ENCODE data around the gene SS18L1. TPM values are rescaled to one million over a fixed set of nuclear protein-coding genes. Genes with fewer than 3 reads are reported as not detected.

Gene SS18L1
- total and polyA plus RNA-seq, 2 donors: 8.8 to 18.0 TPM

DNA sequence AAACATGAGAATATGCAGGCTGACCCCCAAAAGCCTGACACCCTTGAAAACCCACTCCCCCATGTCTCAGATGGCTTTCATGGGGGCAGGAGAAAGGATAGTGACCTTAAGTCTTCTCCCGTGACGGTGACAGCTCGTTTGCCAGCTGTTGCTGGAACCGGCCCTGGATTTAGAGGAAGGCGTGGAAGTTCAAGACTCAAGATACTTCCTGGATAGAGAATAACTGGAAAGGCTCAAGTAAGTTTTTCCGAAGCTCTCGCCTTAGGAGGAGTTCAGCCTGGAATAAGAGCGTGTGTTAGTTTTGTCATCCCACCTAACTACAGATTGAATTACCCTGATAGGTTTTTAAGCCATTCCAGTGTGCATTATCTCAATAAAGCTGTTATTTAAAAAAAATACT, 27.7 kb downstream of the SS18L1 start:
- peaks cover 3% of the 10 kb centered on the region for H3K36me3 ChIP-seq (ENCODE audit: insufficient read depth)
- WGBS: 84% methylated on average over 8 of the region's 8 CpGs
- no peak overlapping the region for H3K27ac ChIP-seq (ENCODE audit: low read depth)
- H3K4me1 ChIP-seq (ENCODE audit: insufficient read depth): no peaks in the 10 kb centered on the region
- H3K4me3 ChIP-seq (ENCODE audit: low read depth, low read length): no peak overlapping the region
- DNase-seq (ENCODE audit: extremely low spot score): no peak

DNA sequence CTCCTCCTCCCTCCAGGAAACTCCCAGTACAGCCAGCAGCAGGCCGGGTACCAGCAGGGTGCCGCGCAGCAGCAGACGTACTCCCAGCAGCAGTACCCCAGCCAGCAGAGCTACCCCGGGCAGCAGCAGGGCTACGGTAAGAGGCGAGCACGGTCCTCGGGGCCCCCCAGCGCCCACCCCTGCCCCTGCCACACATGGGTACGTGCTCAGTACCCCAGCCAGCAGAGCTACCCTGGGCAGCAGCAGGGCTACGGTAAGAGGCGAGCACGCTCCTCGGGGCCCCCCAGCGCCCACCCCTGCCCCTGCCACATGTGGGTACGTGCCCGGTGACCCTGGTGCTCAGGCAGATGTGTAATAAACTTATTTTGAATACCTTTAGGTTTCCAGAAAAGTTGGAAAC, 29.1 kb downstream of the SS18L1 start:
- H3K4me3 ChIP-seq (ENCODE audit: low read depth, low read length): no peak overlapping the region
- no peak overlapping the region for H3K27ac ChIP-seq (ENCODE audit: low read depth)
- WGBS: 93% methylated on average over 18 of the region's 18 CpGs
- H3K4me1 ChIP-seq (ENCODE audit: insufficient read depth): no peaks in the 10 kb centered on the region
- DNase-seq (ENCODE audit: extremely low spot score): no peak
- H3K36me3 ChIP-seq (ENCODE audit: insufficient read depth): no peaks in the 10 kb centered on the region

DNA sequence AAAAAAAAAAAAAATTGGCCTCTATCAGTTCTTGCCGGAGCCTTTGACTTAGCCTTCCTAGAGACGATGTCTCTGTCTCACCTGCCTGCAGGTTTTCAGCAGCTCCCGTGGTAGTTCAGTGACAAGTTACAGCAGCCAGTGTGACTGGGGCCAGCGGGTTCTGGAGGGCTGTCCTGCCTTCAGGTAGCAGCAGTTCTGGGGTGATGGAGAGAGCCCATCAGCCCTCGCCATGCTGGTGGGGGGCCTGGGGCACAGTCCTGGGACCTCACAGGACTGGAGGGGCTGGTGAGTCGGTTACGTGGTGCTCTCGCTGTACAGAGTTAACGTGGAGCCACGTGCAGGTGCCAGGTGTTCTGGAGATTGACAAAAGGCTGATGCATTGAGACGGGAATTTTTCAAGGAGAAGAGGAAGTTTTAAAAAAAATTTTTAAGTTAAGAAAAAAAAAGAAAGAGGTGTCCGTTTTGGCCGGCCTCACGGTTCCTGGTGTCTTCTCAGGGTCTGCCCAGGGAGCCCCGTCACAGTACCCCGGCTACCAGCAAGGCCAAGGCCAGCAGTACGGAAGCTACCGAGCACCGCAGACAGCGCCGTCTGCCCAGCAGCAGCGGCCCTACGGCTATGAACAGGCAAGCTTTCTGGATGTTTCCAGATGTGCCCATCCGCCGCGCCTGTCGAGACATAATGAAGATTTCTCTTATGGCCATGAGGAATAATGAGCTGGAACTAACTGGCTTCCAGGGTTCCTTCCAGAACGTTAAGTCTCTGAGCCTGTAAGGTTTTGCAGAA, 30.6 kb downstream of the SS18L1 start:
- DNase-seq (ENCODE audit: extremely low spot score): no peak
- WGBS: 95% methylated on average over 28 of the region's 28 CpGs
- H3K4me1 ChIP-seq (ENCODE audit: insufficient read depth): no peaks in the 10 kb centered on the region
- H3K27ac ChIP-seq (ENCODE audit: low read depth): no peak overlapping the region
- no peaks in the 10 kb centered on the region for H3K36me3 ChIP-seq (ENCODE audit: insufficient read depth)
- no peak overlapping the region for H3K4me3 ChIP-seq (ENCODE audit: low read depth, low read length)

DNA sequence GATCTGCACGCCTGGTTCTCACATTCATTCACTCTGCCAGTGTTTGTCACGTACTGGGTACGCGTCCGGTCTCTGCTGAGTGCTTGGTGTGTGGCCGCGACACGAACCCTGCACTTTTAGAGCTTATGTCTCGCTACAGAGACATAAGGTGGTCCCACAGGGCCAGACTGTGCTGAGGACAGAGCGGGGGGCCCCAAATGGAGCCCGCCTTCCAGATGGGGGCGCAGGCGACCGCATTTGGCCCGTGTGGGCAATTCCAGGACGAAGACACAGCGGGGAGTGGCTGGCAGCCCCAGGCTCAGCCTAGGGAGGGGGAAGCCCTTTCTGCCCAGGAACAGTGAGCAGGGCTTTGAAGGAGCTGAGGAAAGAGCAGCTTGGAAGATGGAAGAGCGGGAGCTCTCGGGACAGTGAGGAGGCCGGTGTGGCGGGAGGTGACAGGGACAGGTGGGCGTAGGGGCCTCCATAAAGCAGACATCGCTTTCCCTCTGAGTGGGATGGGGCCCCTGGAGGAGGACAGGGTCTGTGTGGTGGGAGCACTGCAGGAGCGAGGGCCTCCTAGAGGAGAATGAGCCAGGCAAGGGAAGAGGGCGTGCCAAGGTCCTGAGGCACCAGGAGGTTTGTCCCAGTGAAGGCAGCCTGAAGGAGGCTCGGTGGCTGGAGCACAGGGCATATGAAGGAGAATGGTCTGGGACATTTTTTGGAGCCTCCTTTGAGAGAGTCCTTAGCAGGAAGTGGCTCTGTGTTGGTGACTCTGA, 31.5 kb downstream of the SS18L1 start:
- no peaks in the 10 kb centered on the region for H3K4me1 ChIP-seq (ENCODE audit: insufficient read depth)
- 95% methylated on average over 26 of the region's 26 CpGs for WGBS
- no peak overlapping the region for H3K4me3 ChIP-seq (ENCODE audit: low read depth, low read length)
- H3K36me3 ChIP-seq (ENCODE audit: insufficient read depth): no peaks in the 10 kb centered on the region
- no peak overlapping the region for H3K27ac ChIP-seq (ENCODE audit: low read depth)
- DNase-seq (ENCODE audit: extremely low spot score): no peak

DNA sequence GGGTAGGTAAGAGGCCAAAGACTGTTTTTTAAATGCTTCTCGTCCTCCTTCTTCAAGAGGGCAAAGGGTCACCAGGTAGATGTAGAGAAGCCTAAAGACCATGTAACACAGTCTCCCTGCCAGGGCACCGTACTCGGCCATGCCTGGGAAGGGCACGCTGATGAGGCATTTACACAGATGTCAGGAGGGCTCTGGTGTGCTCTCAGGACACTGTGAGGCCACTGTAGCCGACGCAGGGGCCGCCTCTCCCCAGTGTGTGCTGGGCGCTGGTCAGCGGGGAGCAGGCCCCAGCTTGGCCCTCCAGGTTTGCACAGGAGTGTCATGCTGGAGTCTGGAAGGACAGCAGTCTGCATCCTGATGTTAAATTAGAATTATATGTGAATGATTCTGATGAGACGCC, 32.1 kb downstream of the SS18L1 start:
- Histone ChIP-seq H3K4me3 (ENCODE audit: low read depth, low read length) (no peak overlapping the region), H3K36me3 (ENCODE audit: insufficient read depth) (no peaks in the 10 kb centered on the region), H3K4me1 (ENCODE audit: insufficient read depth) (no peaks in the 10 kb centered on the region), H3K27ac (ENCODE audit: low read depth) (no peak overlapping the region)
- 93% methylated on average over 10 of the region's 10 CpGs for WGBS
- no peak for DNase-seq (ENCODE audit: extremely low spot score)

DNA sequence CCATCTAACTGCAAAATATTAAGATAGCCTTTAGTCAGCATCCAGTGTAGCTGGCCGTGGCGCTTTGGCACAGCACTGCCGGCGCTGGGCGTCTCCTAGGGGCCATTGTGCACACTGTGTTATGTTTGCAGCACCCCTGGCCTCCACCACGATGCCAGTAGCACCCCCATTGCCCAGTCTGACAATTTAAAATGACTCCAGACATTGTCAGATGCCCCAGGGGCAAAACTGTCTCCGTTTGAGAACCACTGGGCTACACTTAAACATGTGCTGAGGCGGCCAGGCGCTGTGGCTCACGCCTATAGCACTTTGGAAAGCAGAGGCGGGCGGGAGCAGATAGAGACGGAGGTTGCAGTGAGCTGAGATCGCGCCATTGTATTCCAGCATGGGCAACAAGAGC, 33.3 kb downstream of the SS18L1 start:
- H3K27ac ChIP-seq (ENCODE audit: low read depth): no peak overlapping the region
- H3K4me3 ChIP-seq (ENCODE audit: low read depth, low read length): no peak overlapping the region
- H3K4me1 ChIP-seq (ENCODE audit: insufficient read depth): no peaks in the 10 kb centered on the region
- H3K36me3 ChIP-seq (ENCODE audit: insufficient read depth): no peaks in the 10 kb centered on the region
- DNase-seq (ENCODE audit: extremely low spot score): no peak
- 91% methylated on average over 15 of the region's 15 CpGs for WGBS

DNA sequence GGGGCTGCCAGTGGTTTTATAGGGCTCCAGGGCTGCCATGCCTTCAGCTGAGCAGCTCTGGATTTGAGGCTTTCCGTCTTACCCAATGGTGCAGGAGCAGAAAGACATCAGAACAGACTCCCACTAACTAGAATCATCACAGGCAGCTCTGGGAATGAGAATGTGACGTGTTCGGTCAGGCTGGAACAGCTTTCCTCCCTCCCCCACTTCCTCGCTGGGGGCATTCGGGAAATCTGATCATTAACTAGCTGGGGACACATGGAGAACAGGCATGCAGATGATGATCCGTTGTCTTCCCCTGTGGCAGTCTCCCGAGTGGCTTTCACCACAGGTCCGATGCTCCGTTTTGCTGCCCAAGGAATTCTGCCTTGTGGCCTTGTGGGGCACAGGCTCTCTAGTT, 33.7 kb downstream of the SS18L1 start:
- no peak overlapping the region for H3K27ac ChIP-seq (ENCODE audit: low read depth)
- no peaks in the 10 kb centered on the region for H3K36me3 ChIP-seq (ENCODE audit: insufficient read depth)
- 88% methylated on average over 9 of the region's 9 CpGs for WGBS
- no peak for DNase-seq (ENCODE audit: extremely low spot score)
- H3K4me1 ChIP-seq (ENCODE audit: insufficient read depth): no peaks in the 10 kb centered on the region
- H3K4me3 ChIP-seq (ENCODE audit: low read depth, low read length): no peak overlapping the region

DNA sequence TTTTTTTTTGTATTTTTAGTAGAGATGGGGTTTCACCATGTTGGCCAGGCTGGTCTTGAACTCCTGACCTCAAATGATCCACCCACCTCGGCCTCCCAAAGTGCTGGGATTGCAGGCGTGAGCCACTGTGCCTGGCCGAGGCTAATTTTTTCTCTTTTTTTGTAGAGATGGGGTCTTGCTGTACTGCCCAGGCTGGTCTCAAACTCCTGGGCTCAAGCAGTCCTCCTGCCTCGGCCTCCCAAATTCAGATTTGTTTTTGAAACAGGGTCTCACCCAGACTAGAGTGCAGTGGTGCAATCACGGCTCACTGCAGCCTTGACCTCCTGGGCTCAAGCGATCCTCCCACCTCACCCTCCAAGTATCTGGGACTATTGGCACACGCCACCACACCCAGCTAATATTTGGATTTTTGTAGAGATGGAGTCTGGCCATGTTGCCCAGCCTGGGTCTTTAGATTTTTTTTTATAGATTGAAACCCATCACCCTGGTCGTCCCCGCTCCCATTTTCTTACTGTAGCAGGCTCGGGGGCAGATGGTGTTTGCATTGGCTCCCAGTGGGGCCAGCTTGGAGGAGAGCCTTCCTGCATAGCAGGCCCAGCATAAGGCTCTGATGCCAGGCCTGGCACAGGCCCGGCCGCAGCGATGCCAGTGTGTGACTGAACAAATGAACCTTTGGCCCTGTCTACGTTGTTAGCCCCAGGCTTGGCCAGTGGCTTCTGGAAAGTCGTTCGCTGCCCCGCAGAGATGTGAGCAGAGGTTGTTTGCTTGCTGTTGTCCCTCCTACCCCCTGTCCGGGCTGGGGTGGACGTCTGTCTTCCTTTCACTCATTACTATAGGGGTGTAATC, 35.0 kb downstream of the SS18L1 start:
- Histone ChIP-seq H3K27ac (ENCODE audit: low read depth) (no peak overlapping the region), H3K36me3 (ENCODE audit: insufficient read depth) (no peaks in the 10 kb centered on the region), H3K4me1 (ENCODE audit: insufficient read depth) (no peaks in the 10 kb centered on the region), H3K4me3 (ENCODE audit: low read depth, low read length) (no peak overlapping the region)
- DNase-seq (ENCODE audit: extremely low spot score): no peak
- WGBS: 94% methylated on average over 19 of the region's 19 CpGs

DNA sequence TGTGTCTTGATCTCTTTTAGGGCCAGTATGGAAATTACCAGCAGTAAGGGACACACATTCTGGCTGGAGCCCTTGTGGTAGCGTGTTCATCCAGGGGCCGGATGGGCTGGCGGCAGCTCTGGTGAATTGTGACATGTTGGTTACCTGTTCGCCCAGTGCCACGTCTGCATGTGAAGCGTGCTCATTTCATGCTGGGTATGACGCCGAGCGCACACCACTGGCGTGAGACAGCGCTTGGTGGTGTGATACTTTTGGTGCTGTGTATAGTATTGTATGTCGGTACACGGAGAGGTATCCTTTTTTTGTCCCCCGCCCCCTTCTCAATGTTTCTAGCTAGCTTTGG, 35.6 kb downstream of the SS18L1 start:
- Histone ChIP-seq H3K4me3 (ENCODE audit: low read depth, low read length) (no peak overlapping the region), H3K27ac (ENCODE audit: low read depth) (no peak overlapping the region), H3K36me3 (ENCODE audit: insufficient read depth) (no peaks in the 10 kb centered on the region), H3K4me1 (ENCODE audit: insufficient read depth) (no peaks in the 10 kb centered on the region)
- WGBS: 96% methylated on average over 14 of the region's 14 CpGs
- no peak for DNase-seq (ENCODE audit: extremely low spot score)

DNA sequence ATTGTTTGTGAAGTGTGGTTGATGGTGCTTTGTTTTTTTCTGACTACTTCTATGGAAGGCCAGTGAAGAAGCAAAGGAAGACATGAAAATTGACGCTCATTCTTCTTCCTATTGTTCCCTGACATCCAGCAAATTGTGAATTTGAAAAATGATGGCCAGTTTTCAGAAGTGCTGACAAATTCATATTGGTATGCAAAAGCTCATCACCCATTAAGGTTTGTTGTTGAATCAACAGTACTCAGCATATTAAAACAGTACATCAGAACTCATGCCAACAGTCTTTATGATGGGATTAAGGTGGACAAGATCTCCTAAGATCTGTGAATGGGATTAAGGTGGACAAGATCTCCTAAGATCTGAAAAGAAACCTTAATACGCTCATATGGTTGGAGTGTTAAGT, 38.2 kb downstream of the SS18L1 start:
- no peak for DNase-seq (ENCODE audit: extremely low spot score)
- Histone ChIP-seq H3K4me3 (ENCODE audit: low read depth, low read length) (no peak overlapping the region), H3K27ac (ENCODE audit: low read depth) (no peak overlapping the region), H3K36me3 (ENCODE audit: insufficient read depth) (no peaks in the 10 kb centered on the region), H3K4me1 (ENCODE audit: insufficient read depth) (no peaks in the 10 kb centered on the region)
- 88% methylated on average over 2 of the region's 2 CpGs for WGBS

DNA sequence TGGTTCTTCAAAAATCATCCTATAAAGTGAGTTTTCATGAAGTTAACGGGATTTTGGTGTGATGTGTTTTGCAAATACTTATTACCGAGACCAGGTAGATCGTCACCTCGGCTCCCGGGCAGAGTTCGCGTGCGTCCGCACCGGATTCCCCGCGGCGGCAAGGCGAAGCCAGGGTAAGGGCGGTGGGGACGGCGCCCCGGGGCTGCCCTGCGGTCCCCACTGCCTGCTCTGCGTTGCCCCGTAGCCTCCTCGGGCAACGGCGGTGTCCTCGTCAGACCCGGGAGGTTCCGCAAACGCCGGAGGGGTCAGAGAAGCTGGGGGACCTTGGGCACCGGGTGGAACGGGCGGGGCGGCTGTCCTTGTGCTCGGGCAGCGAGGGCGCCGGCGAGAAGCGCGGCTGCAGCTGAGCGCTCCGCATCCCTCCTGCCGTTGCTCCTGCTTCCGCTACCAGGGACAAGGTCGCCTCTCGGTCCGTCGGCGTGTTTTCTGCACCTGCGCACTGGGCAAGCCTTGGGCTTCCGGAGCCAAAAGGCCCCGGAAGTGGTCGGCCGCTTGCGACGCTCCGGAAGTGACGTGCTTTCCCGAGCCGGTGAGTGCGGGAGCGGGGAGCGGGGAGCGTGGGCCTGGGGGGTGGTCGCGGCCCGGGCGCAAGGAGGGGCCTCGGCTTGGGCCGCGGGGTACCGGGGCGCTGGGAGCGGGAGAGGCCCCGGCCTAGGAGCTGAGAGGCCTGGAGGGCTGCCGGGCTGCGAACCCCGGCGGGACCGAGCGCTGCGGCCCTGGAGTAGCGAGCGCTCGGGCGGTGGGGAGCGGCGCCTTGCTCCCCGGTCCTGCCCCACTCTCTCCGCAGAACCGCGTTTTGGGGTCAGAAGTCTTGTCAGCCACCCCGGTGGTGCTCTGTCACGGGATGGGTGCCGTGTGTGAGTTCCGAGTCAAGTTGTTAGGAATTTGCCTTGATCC, 39.2 kb downstream of the SS18L1 start, which contains the start of gene MTG2:
Gene MTG2, plus strand, starts transcription at position 560 of the 957 bp plus-strand sequence. CDS start 10,393 bp downstream, outside the sequence.
- Histone ChIP-seq H3K4me1 (ENCODE audit: insufficient read depth) (no peaks in the 10 kb centered on the region), H3K27ac (ENCODE audit: low read depth) (peak within 1 kb of the TSS; percentile 91), H3K4me3 (ENCODE audit: low read depth, low read length) (peak within 1 kb of the TSS; percentile 93), H3K36me3 (ENCODE audit: insufficient read depth) (no peaks in the 10 kb centered on the region)
- under 1% methylated on average over 96 of the region's 96 CpGs for WGBS
- DNase-seq (ENCODE audit: extremely low spot score): peak; percentile 84

DNA sequence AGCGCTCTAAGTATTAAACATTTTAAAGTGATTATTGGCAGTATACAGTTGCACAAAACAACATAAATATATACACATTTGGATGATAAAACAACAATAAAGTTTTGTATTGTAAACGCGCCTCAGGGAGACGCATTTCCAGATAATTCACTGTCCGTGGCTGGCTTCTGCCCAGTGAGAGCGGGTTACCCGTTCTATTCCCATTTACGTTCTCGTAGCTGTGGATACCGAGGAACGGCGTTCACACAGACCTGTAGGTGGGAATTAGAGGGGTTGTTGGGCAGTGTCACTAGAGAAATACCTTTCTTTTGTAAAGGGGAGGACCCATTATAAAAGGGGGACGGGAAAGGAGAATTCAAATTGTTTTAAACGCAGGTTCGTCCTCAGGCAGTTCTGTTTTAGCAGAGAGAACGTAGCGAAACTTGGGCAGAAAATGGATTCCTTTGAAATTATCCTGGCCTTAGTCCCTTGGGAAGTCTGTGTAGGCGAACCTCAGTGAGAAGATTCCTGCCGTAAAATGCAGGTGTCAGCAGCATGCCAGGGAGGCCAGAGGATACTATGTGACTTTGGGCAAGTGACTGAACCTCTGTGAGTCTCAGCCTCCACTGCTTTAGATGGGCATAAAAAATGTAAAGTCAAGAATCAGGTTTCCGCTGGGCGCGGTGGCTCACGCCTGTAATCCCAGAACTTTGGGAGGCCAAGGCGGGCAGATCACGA, 40.0 kb downstream of the SS18L1 start:
- no peaks in the 10 kb centered on the region for H3K4me1 ChIP-seq (ENCODE audit: insufficient read depth)
- WGBS: 27% methylated on average over 25 of the region's 25 CpGs
- DNase-seq (ENCODE audit: extremely low spot score): no peak
- peak overlapping the region; percentile 93 for H3K4me3 ChIP-seq (ENCODE audit: low read depth, low read length)
- H3K36me3 ChIP-seq (ENCODE audit: insufficient read depth): no peaks in the 10 kb centered on the region
- no peak overlapping the region for H3K27ac ChIP-seq (ENCODE audit: low read depth)
